Endothelial cell of umbilical vein (primary cell): ENCODE data around the gene RAB6C. TPM values are rescaled to one million over a fixed set of nuclear protein-coding genes. Genes with fewer than 3 reads are reported as not detected.
"Not testable (repeated sequence)": the region's sequence is repeated elsewhere in the genome, so short reads cannot be mapped to it uniquely, and the experiment has no call there.

Source experiments
- BruUV-seq: library from RNA; stranded (reverse); fragments of 400-500 nt; replicated peaks from 2 replicates; lab custom pipeline; 2021; lab: Mats Ljungman, UMichigan
- CTCF ChIA-PET: fragments of 300-600, 350-600 bp; sonication (Branson Sonifier 250); formaldehyde crosslinking; loops from one replicate; lab custom pipeline; 2021; ENCODE audit warnings: antibody characterized with exemption, inconsistent platforms; lab: Charles Lee
- POLR2A ChIA-PET: fragments of 300-600, 350-600 bp; sonication (Branson Sonifier 250); formaldehyde crosslinking; loops from one replicate; lab custom pipeline; 2021; ENCODE audit warnings: antibody characterized with exemption, inconsistent platforms; lab: Charles Lee
- DNase-seq: peaks from one replicate; pipeline ENCODE4 v3.0.0-alpha.2; 2011; ENCODE audit warnings: low read depth, low spot score
- FAIRE-seq: peaks from 2 replicates; lab custom pipeline; 2011; peaks lifted over from hg19 to GRCh38; lab: Jason Lieb, UNC
- H2AFZ ChIP-seq: 2 replicates; pipeline ENCODE4 v1.6.0; 2012; ENCODE audit warnings: low read depth, low read length, control low read depth, inconsistent platforms
- H3K27ac ChIP-seq: 2 replicates; pipeline ENCODE4 v1.5.1; 2011; ENCODE audit warnings: low read depth, mild to moderate bottlenecking, control low read depth, low read length, moderate library complexity; ENCODE audit not compliant: insufficient read depth
- H3K27me3 ChIP-seq, 2 experiments: 2 replicates each; pipeline versions ENCODE4 v1.6.0 to v1.6.1; 2011; ENCODE audit warnings: low read length in 2 of 2, mixed read lengths in 1 of 2; ENCODE audit not compliant: control insufficient read depth in 2 of 2, insufficient read depth in 2 of 2
- H3K36me3 ChIP-seq, 2 experiments: 2 replicates in 1 of 2; 3 replicates in 1 of 2; pipeline ENCODE4 v1.5.1; 2011; ENCODE audit warnings: low read length in 2 of 2, mild to moderate bottlenecking in 1 of 2, moderate library complexity in 1 of 2; ENCODE audit not compliant: control insufficient read depth in 2 of 2, insufficient read depth in 2 of 2; ENCODE audit errors: extremely low read depth in 1 of 2
- H3K4me1 ChIP-seq: 3 replicates; pipeline ENCODE4 v1.5.1; 2011; ENCODE audit warnings: mild to moderate bottlenecking, low read length; ENCODE audit not compliant: control insufficient read depth, insufficient read depth; ENCODE audit errors: extremely low read depth
- H3K4me2 ChIP-seq: 2 replicates; pipeline ENCODE4 v1.6.1; 2011; ENCODE audit warnings: low read length, control low read depth, mixed read lengths; ENCODE audit not compliant: insufficient read depth
- H3K4me3 ChIP-seq, 3 experiments: fragments of 200-600 bp in 1 of 3; sonication (generic), shearing (Covaris generic) in 1 of 3; replicated peaks in 1 of 3; 2 replicates each; pipeline ENCODE4 v1.5.1; 2011 to 2016; ENCODE audit warnings: control low read depth in 3 of 3, low read length in 3 of 3, mild to moderate bottlenecking in 2 of 3, inconsistent platforms in 1 of 3, low read depth in 1 of 3, moderate library complexity in 1 of 3; ENCODE audit not compliant: insufficient read depth in 1 of 3
- H3K79me2 ChIP-seq: 2 replicates; pipeline ENCODE4 v1.6.0; 2012; ENCODE audit warnings: low read length, inconsistent platforms; ENCODE audit not compliant: control insufficient read depth, insufficient read depth
- H3K9ac ChIP-seq: replicated peaks from 2 replicates; pipeline ENCODE3; 2011; ENCODE audit warnings: low read length, control low read depth; ENCODE audit not compliant: insufficient read depth; ENCODE audit errors: extremely low read depth
- H3K9me1 ChIP-seq: replicated peaks from 3 replicates; pipeline ENCODE4 v1.6.0; 2011; ENCODE audit warnings: mild to moderate bottlenecking, low read length; ENCODE audit not compliant: control insufficient read depth, insufficient read depth; ENCODE audit errors: extremely low read depth
- H3K9me3 ChIP-seq: replicated peaks from 2 replicates; pipeline ENCODE4 v1.5.1; 2012; ENCODE audit warnings: low read length, inconsistent platforms; ENCODE audit not compliant: control insufficient read depth, insufficient read depth
- H4K20me1 ChIP-seq: replicated peaks from 2 replicates; pipeline ENCODE3; 2011; ENCODE audit warnings: mild to moderate bottlenecking, low read length; ENCODE audit not compliant: control insufficient read depth, insufficient read depth; ENCODE audit errors: extremely low read depth
- CTCF ChIP-seq, 2 donors: IDR thresholded peaks; 1 replicate in 1 of 2; 2 replicates in 1 of 2; pipeline ENCODE4 v1.5.1; 2011; ENCODE audit warnings: low read length in 2 of 2, mild to moderate bottlenecking in 2 of 2, moderate library complexity in 2 of 2, control low read depth in 1 of 2, inconsistent platforms in 1 of 2, low read depth in 1 of 2; ENCODE audit not compliant: insufficient read depth in 1 of 2; ENCODE audit errors: extremely low read depth in 1 of 2
- EZH2 ChIP-seq: IDR thresholded peaks from 2 replicates; pipeline ENCODE4 v1.6.1; 2012; ENCODE audit warnings: borderline replicate concordance, low read depth, mild to moderate bottlenecking, moderate library complexity, low read length, inconsistent platforms; ENCODE audit not compliant: severe bottlenecking
- FOS ChIP-seq: IDR thresholded peaks from 2 replicates; pipeline ENCODE4 v1.6.1; 2011; ENCODE audit warnings: mild to moderate bottlenecking, low read length, moderate library complexity, borderline replicate concordance; ENCODE audit not compliant: insufficient read depth
- GATA2 ChIP-seq: IDR thresholded peaks from 2 replicates; pipeline ENCODE4 v1.7.0; 2011; ENCODE audit warnings: low read depth, mild to moderate bottlenecking, moderate library complexity, mixed read lengths, low read length; ENCODE audit not compliant: insufficient read length, insufficient read depth
- JUN ChIP-seq: IDR thresholded peaks from 2 replicates; pipeline ENCODE4 v1.6.1; 2011; ENCODE audit warnings: borderline replicate concordance, low read depth; ENCODE audit not compliant: insufficient read length, insufficient read depth
- MAX ChIP-seq: IDR thresholded peaks from 2 replicates; pipeline ENCODE4 v1.6.1; 2011; ENCODE audit not compliant: insufficient read depth, insufficient read length
- MYC ChIP-seq: IDR thresholded peaks from one replicate; pipeline ENCODE4 v1.6.1; 2011; ENCODE audit warnings: mild to moderate bottlenecking, low read depth, low read length
- POLR2A ChIP-seq: IDR thresholded peaks from 2 replicates; pipeline ENCODE4 v1.6.1; 2012; ENCODE audit warnings: low read depth, mild to moderate bottlenecking, control low read depth, low read length
- POLR2AphosphoS5 ChIP-seq: IDR thresholded peaks from 2 replicates; pipeline ENCODE4 v1.6.1; 2012; ENCODE audit warnings: low read depth, mild to moderate bottlenecking, control low read depth, low read length, moderate library complexity; ENCODE audit not compliant: insufficient read depth
- dilution Hi-C: fragments of 300-500 bp; cut with MboI; formaldehyde crosslinking; loops from one replicate; pipeline ENCODE4 v1.15.0; 2019; ENCODE audit warnings: low sequenced_read_pairs; ENCODE audit not compliant: extremely low pct_ligation_motif_present
- intact Hi-C: fragments of 100-400 bp; cut with micrococcal nuclease; formaldehyde crosslinking; loops from one replicate; pipeline ENCODE4 v1.10.0; 2022
- polyA plus RNA-seq, 4 experiments: library from polyadenylated mRNA; depleted of rRNA in 3 of 4; stranded (reverse) in 3 of 4; unstranded in 1 of 4; fragments of >200 nt; gene quantifications; 2 replicates each; pipeline versions ENCODE4 v1.2.1 to v1.2.3, GENCODE V29; 2011 to 2012; ENCODE audit warnings: missing spikeins in 1 of 4
- total RNA-seq: library from RNA; stranded (reverse); gene quantifications from 2 replicates; pipeline ENCODE4 v1.2.3, GENCODE V29; 2021

RAB6C gene
- total and polyA plus RNA-seq, 2 donors (not counting 3 experiments of a cell fraction or from before 2014, with no cell fraction given), result not detected

- H2AFZ ChIP-seq, H3K27ac ChIP-seq, H3K36me3 ChIP-seq, POLR2A ChIA-PET, H3K9me1 ChIP-seq, H4K20me1 ChIP-seq, H3K79me2 ChIP-seq, CTCF ChIA-PET, H3K9ac ChIP-seq, H3K4me3 ChIP-seq, H3K9me3 ChIP-seq, intact Hi-C loops, DNase-seq, BruUV-seq, H3K4me2 ChIP-seq, dilution Hi-C loops, H3K4me1 ChIP-seq, FAIRE-seq: not testable (repeated sequence)
- peaks cover 7 to 11% of the 10 kb centered on the region in 2 experiments for H3K27me3 ChIP-seq
Observed at GRCh38 chr2:129981689-129982088, 2.2 kb downstream of the RAB6C start.

- H3K27ac ChIP-seq, result no peak overlapping the region
- TF ChIP-seq POLR2A, result no peak
- no peak for TF ChIP-seq GATA2
- no peak for TF ChIP-seq JUN
- TF ChIP-seq MYC, result no peak
- TF ChIP-seq POLR2AphosphoS5, result no peak
- TF ChIP-seq MAX, result no peak
- no peak for TF ChIP-seq FOS
- no peak for TF ChIP-seq CTCF (IDR thresholded peaks at IDR 0.05; ENCODE audit: extremely low read depth in 1 of 2, insufficient read depth in 1 of 2, low read depth in 1 of 2, low read length in 2 of 2)
- TF ChIP-seq EZH2, result no peak
- H3K9me3 ChIP-seq, result no peaks in the 10 kb centered on the region
- no peaks in the 10 kb centered on the region for H3K4me1 ChIP-seq
- intact Hi-C loops, result no loop called here
- H2AFZ ChIP-seq, result no peak overlapping the region
- H3K4me3 ChIP-seq, result no peak overlapping the region
- H4K20me1 ChIP-seq, result no peaks in the 10 kb centered on the region
- BruUV-seq, result no TSS peak
- H3K36me3 ChIP-seq, result no peaks in the 10 kb centered on the region
- POLR2A ChIA-PET, result no interaction called here
- H3K9me1 ChIP-seq, result no peaks in the 10 kb centered on the region
- no peaks in the 10 kb centered on the region for H3K79me2 ChIP-seq
- CTCF ChIA-PET, result no interaction called here
- dilution Hi-C loops, result no loop called here
- peaks cover 2 to 3% of the 10 kb centered on the region in 2 experiments for H3K27me3 ChIP-seq
- no peak overlapping the region for H3K4me2 ChIP-seq
- DNase-seq (no peak), FAIRE-seq (no peak)
- H3K9ac ChIP-seq, result no peak overlapping the region
Observed at GRCh38 chr2:129984426-129984825, 5.0 kb downstream of the RAB6C start.

- H3K27me3 ChIP-seq, H3K4me3 ChIP-seq, dilution Hi-C loops, H3K9me1 ChIP-seq, H3K4me1 ChIP-seq, intact Hi-C loops, H3K9me3 ChIP-seq, H3K9ac ChIP-seq, H4K20me1 ChIP-seq, BruUV-seq, H3K79me2 ChIP-seq, DNase-seq, H3K4me2 ChIP-seq, H3K36me3 ChIP-seq, CTCF ChIA-PET, POLR2A ChIA-PET, H2AFZ ChIP-seq, FAIRE-seq, H3K27ac ChIP-seq: not testable (repeated sequence)
Observed at GRCh38 chr2:129992415-129993006, 13.0 kb downstream of the RAB6C start.
